Fibroblast of skin of back (primary cell): ENCODE measurements around the gene RASGRP4.
"Not testable (repeated sequence)": the region's sequence is repeated elsewhere in the genome, so short reads cannot be mapped to it uniquely, and the experiment has no call there.

ENCODE experiments used
- DNase-seq: peaks from one replicate; pipeline ENCODE4 v3.0.0-alpha.2; 2013

RASGRP4 gene

DNA sequence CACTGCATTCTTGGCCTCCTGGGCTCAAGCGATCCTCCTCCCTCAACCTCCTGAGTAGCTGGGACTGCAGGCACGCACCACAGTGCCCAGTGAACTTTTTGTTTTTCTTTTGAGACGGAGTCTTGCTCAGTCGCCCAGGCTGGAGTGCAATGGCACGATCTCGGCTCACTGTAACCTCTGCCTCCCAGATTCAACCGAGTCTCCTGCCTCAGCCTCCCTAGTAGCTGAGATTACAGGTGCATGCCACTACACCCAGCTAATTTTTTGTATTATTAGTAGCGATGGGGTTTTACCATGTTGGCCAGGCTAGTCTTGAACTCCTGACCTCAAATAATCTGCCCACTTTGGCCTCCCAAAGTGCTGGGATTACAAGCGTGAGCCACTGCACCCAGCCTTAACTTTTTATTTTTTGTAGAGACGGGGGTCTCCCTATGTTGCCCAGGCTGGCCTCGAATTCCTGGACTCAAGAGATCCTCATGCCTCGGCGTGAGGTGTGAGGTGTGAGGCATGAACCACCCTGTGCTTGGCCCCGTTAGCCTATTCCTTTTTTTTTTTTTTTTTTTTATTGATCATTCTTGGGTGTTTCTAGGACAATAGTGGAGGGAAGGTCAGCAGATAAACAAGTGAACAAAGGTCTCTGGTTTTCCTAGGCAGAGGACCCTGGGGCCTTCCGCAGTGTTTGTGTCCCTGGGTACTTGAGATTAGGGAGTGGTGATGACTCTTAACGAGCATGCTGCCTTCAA, 62.9 kb downstream of the RASGRP4 start:
- DNase-seq: not testable (repeated sequence)

DNA sequence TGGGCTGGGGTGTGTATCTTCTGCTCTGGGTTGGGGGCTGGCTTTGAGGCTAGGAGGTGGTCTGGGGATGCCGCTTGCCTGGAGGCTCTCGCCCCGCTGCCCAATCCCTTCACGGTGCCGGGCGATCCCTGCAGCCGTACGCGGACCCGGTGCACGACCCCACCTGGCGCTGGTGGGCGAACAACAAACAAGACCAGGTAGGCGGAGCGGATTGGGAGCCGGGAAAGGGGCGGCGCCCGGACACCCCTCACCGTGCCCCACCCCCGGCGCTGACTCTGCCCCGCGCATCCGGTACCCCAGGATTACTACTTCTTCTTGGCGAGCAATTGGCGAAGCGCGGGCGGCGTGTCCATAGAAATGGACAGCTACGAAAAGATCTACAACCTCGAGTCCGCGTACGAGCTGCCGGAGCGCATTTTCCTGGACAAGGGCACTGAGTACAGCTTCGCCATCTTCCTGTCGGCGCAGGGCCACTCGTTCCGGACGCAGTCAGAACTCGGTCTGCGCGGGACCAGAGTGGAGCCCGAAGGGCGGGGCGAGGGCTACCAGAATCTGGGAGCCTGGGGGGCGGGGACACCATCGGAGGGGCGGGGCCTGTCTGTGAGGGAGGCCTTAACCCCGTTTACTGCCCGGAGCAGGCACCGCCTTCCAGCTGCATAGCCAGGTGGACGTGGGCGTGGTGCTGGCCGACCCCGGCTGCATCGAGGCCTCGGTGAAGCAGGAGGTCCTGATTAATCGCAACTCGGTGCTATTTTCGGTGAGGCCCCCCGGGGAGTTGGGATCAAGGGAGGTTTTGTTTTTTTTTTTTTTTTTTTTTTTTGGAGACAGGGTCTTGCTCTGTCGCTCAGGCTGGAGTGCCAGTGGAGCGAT, 63.7 kb downstream of the RASGRP4 start:
- DNase-seq: peak; percentile 69

DNA sequence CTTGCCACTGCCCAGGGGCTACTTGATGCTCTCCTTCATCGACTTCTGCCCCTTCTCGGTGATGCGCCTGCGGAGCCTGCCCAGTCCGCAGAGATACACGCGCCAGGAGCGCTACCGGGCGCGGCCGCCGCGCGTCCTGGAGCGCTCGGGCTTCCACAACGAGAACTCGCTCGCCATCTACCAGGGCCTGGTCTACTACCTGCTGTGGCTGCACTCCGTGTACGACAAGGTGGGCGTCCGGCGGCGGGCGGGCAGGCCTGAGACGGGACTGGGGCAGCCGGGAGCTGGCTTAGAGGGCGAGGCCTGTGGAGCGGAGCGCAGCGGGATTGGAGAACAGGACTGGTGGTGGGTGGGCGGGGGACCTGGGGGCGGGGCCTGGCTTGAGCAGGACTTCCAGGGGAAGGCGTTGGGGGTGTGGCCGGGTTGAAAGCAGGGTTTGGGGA, 64.4 kb downstream of the RASGRP4 start:
- peak; percentile 77 for DNase-seq

DNA sequence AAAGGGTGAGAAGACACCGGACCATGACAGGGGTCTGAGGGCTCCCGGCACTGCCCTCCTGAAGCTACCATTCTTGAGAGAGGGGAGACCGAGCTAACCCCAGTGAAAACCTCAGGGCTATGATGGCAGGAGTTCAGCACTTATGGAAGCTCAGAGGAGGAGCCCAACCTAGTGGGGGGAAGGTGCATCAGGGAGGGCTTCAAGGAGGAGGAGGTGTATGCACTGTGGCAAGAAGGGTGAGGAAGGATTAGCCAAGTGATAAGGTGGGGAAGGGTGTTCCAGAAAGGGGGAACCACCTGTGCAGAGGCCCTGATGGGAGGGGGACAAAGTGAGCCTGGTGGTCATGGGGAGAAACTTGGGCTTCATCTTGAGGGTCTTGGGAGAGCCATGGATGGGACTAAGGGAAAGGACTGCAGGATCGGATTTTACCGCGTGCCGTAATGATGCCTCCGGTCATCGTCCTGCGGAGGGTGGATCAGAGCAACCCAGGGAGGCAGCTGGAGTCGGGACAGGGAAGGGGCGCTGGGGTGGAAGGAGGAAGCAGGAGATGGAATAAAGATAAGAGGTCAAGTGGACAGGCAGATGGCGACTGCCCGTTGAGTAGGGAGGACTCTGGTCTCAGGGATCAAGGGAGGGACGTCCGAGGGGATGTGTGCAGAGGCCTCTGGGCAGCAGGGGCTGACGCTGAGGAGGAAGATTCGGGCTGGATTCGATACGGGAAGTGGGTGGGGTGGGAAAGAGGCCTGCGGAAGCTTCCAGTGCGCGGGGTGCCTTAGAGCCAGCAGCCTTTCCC, 65.0 kb downstream of the RASGRP4 start:
- DNase-seq: no peak

DNA sequence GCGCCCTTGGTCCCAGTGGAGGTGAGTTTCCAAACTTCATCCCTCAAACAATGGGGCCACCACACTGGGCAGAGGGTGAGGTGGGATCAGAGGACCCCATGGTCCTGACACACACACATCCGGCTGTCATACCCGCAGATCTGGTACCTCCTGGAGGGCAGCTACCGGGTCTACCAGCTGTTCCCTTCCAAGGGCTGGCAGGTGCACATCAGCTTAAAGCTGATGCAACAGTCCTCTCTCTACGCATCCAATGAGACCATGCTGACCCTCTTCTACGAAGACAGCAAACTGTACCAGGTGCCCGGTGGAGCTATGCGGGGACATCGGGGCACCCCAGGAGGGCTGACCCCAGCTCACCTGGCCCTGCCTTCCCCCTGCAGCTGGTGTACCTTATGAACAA, 65.7 kb downstream of the RASGRP4 start:
- DNase-seq: no peak

DNA sequence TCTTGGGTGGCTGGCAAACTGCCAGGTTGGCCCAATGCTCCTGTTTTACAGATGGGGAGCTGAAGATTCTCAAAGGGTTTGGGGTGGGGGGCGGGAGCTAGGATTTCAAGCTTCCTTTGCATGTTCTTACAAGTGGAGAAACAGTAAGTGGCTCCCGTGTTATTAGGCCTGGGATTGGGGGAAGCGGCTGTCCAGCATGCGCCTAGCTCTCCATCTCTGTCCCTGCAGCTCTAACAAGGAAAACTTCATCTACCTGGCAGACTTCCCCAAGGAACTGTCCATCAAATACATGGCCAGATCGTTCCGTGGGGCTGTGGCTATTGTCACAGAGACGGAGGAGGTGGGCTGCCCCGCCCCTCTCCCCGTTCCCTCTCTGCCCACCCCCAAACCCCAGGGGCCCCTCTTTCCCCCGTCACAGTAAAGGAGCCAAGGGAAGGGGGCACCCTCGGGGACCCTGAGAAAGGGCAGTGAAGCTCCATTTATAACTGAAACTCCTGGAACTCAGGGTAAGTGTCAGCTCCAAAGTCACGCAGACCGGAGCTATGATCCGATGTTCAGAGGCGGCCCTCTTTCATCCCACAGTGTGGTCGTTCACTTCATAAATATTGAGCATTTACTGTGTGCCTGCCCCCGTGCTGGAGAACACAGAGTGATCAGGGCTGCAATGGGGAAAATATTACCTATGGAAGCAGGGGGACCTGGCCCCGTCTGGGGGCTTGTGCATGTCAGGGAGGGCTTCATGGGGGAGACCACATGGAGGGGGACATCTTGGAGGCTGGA, 66.6 kb downstream of the RASGRP4 start:
- no peak for DNase-seq
